Measurements from ENCODE around the gene CEACAM21.
"Not testable (repeated sequence)": the region's sequence is repeated elsewhere in the genome, so short reads cannot be mapped to it uniquely, and the experiment has no call there.

CEACAM21 gene

DNA sequence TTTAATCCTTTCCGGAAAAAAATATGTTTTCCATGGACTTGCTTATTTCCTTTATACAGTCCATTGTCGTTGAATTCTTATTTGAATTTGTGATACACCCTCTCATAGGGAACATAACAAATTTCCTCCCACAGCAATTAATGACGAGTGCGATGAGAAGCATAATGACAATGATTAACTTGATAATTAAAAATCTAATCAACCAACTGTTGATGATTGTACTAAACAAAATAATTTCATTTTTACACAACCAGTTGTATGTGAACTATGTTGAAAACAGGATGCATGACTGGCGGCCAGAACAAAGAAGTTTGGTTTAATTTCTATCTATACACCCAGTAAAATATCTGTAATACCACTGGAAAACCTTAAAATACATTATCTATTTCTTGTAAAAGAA is 26.1 kb upstream of the CEACAM21 start:
- no peak for DNase-seq (ENCODE audit: low spot score)

DNA sequence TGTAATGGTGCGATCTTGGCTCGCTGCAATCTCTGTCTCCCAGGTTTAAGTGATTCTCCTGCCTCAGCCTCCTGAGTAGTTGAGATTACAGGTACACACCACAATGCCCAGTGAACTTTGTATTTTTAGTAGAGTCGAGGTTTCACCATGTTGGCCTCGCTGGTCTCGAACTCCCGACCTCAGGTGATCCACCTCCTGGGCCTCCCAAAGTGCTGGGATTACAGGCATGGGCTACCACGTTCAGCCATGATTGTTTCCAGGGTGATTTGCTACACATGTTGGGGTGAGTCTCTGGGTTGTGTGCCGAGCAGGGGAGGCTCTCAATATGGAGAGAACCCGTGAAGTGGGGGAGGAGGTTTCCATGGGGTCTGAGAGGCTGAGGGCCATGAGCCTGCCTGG is 24.8 kb upstream of the CEACAM21 start:
- DNase-seq (ENCODE audit: low spot score), result no peak

DNA sequence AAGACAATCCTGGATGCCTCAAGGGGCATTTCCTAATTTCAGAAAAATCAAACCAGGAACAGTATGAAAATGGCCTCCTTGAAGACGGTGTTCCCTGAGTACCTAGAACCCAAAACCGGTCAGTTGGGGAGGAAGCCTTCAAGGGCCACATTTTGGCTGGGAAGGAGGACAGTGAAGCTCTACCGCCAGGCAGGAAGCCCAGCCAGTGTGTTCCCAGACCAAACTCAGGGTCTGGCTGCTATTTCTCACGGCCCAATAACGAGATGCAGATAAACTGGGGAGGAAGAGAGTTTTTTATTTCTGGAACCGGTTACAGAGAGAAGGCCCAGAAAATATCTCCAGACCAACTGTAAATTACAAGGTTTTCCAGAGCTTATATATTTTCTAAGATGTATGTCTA is 24.3 kb upstream of the CEACAM21 start:
- DNase-seq (ENCODE audit: low spot score), result no peak

GRCh38 chr19:41552558-41552957 is 23.4 kb upstream of the CEACAM21 start:
- DNase-seq (ENCODE audit: low spot score), result no peak

GRCh38 chr19:41553804-41554203 is 22.2 kb upstream of the CEACAM21 start:
- DNase-seq (ENCODE audit: low spot score), result no peak

DNA sequence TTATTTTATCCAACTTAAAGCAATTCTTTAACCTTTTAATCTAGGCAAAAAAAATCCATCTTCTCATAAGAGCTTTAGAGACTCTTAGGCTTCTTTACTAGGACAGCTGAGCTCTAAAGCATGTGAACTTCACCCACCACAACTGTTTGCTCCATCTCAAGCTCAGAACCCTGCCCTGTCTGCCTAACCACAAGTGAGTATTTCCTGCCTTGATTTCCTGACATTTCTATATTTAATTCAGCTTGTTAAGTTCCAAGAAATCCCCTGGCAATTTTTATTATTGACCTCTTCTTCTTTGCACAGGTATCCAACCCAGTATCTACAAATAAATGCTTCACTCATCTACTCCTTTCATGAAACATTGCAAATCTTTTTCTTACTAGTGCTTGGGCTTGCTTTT is 21.1 kb upstream of the CEACAM21 start:
- DNase-seq (ENCODE audit: low spot score), result no peak

DNA sequence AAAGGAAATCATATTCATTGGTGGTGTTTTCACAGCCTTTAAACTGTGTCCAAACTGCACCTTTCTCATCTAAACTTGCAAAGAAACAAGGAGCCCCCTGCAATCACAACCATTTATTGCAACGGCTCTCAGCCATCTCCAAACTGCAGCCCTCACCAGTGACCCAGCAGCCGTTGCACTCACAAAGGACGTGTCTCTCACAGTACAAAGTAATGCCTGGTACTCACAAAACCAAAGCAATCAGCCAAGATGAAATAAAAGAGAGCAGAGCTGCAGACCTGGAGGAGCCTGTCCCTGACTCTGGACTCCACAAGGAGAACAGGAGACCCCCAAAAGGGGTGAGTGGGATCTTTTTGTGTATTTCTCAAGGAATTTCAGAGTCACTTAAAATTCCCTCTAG is 20.2 kb upstream of the CEACAM21 start:
- no peak for DNase-seq (ENCODE audit: low spot score)

GRCh38 chr19:41563854-41564514 is 12.0 kb upstream of the CEACAM21 start:
- no peak for DNase-seq (ENCODE audit: low spot score)

DNA sequence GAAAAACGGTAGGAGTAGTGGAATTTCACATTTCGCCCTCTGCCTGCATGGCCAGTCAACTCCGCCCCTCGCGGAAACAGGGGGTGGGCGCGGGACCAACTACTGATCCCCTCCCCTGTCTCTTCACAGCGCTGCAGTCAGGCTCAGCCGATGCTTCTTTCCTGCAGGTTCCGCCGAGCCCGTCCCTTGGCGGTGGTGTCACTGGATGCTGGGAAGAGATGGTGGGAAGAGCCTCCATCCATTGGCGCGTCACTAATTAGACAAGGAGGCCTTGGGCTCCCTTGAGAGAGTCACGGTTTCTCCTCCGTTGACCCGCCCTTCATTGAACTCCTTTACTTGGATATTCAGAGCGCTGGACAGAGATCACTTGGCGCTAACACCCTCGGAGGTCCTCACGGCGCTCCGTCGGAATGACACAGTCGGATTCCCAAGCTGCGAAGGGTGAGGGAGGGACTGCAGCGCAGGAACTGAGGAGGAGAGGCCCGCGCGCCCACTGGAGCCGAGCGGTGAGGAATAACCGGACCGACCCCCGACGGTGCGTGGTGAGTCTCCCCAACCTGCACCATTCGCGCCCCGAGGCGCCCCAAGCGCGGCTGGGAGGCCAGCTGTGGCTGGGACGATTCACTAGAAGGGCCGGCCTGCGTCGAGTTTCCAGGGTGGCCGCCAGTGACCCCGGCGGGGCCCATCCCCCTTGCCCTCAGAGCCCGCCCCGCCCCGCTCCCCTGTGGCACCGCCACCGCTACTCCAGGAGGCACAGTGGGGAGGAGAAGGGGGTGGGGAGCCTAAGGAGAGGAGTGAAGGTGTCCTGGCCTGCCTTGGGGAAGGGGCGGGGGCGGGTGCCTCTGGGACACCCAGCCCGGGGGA is 11.2 kb upstream of the CEACAM21 start:
- no peak for DNase-seq (ENCODE audit: low spot score)

- DNase-seq (ENCODE audit: low spot score), result no peak
Observed at GRCh38 chr19:41565379-41565720, 10.6 kb upstream of the CEACAM21 start.

- no peak for DNase-seq (ENCODE audit: low spot score)
Observed at GRCh38 chr19:41566001-41566400, 10.0 kb upstream of the CEACAM21 start.

- DNase-seq (ENCODE audit: low spot score), result no peak
Observed at GRCh38 chr19:41569481-41570150, 6.3 kb upstream of the CEACAM21 start.

GRCh38 chr19:41570179-41570578 is 5.8 kb upstream of the CEACAM21 start:
- no peak for DNase-seq (ENCODE audit: low spot score)

DNA sequence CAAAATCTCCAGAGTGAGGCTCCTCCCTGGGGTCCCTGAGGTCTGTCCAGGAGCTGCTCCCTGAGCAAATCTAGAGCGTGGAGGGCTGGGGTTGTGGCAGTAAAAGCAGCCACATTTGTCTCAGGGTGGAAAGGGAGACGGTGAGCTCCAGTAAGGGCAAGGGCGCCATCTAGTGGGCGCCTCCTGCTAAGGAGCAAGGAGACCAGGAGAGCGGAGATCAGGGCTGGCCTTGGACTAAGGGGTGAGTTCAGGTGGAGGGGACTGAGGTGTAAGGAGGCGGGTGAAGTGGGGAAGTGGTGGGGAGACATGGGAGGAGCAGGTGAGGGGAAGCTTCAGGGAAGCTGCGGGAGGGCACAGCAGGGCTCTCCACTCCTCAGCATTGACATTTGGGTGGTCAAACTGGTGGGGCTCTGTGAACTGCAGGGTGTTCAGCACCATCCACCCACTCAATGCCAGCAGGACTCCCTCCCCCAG is 5.3 kb upstream of the CEACAM21 start:
- peak; percentile 57 for DNase-seq (ENCODE audit: low spot score)

DNA sequence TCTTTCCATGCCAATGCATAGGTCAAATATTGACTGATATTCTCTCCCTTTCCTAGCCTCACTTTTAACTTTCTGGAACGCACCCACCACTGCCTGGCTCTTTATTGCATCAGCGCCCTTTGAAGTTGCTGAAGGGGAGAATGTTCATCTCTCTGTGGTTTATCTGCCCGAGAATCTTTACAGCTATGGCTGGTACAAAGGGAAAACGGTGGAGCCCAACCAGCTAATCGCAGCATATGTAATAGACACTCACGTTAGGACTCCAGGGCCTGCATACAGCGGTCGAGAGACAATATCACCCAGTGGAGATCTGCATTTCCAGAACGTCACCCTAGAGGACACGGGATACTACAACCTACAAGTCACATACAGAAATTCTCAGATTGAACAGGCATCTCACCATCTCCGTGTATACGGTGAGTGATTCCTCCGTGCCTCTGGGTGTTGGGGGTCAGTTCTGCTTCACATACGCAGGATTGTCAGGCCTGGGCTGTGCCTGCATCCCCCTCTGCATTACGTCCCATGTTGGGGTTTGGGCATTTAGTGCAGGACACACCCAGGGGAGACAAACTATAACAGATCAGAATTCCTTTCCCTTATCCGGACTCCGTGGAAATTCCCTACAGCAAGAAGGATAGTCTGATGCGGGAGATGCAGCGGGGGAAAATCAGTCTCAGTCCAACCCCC is 1.3 kb downstream of the CEACAM21 start:
- no peak for DNase-seq (ENCODE audit: low spot score)

DNA sequence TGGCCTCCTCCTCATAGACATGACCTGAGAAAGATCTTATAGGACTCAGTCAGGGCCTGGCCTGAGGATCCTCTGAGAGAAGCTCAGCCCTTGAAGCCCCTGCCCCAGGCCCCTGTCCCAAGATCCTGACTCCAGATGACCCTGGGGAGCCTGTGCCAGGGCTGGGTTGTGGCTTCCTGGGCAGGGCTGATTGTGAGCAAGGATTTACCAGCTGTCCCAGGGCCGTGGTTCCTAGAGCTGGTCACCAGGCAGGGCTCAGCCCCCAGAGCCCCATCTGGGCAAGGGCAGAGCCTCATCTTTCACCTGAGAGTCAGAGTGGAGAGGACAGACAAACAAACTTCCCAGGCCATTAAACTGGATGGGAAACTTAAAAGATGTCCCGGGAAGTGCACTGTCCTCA is 1.9 kb downstream of the CEACAM21 start:
- no peak for DNase-seq (ENCODE audit: low spot score)

DNA sequence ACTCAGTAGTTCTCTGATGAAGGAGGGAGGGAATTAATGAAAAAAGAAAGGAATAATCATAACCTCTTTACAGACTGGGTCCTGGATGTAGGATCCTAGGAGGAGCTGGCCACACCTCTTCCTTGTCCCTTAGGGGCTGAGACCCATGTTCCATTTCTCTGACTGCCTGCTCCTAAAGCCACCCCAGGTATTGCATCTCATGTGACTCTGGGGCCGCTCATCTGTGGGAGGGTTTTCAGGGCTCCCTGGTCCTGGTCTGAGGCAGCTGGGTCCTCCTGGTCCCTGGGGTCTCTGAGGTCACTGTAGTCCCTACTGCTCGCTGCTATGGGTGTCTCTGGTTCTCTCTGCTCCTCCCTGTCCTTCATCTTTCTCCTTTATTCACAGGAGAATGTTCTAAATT is 2.9 kb downstream of the CEACAM21 start:
- DNase-seq (ENCODE audit: low spot score), result no peak

- DNase-seq (ENCODE audit: low spot score), result not testable (repeated sequence)
Observed at GRCh38 chr19:41581068-41581467, 5.1 kb downstream of the CEACAM21 start.

GRCh38 chr19:41582577-41583182 is 6.7 kb downstream of the CEACAM21 start:
- DNase-seq (ENCODE audit: low spot score), result not testable (repeated sequence)

DNA sequence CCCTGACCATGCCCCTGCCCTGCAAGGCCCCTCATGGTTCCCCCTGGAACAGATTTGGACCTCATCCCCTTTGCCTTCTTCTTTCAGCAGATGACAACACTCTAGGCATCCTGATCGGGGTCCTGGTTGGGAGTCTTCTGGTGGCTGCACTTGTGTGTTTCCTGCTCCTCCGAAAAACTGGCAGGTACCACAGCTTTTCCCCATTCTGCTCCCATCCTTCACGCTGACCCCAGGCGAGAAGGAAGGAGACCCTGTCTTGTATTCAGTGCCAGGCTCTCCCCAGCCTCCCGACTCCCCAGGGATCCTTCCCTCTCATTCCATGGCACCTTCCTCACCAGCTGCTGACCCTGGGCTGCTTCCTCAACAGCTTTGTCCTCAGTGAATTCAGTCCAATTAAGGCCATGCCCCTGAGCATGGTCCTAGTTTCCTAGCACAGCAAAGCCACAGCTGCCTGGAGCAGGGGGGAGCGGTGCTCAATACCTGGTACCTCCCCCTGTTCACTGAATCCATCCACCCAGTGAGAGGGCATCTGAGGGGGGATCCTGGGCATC is 8.4 kb downstream of the CEACAM21 start:
- no peak for DNase-seq (ENCODE audit: low spot score)

- DNase-seq (ENCODE audit: low spot score), result no peak
Observed at GRCh38 chr19:41584931-41585330, 9.0 kb downstream of the CEACAM21 start.

DNA sequence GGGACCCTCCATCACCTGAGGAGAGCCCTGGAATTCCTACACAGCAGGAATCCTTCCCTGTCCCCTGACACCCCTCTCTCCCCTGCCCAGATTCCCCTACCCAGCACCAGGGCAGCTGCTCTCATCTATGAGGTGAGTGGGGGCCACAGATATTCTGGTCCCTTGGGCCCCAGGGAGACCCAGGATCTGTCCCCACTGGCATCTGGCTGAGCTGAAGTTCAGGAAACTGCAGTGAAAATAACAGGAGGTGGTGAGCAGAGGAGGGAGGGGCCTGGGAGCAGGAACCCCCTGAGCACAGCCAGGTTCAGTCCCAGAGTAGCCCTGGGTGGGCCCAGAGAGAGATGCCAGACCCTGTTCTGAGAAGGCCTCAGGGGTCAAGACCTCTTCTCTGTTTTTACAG is 10.1 kb downstream of the CEACAM21 start:
- no peak for DNase-seq (ENCODE audit: low spot score)

Measured in COLO829 (cell line).